ENCODE measurements around the gene TPK1.

DNA sequence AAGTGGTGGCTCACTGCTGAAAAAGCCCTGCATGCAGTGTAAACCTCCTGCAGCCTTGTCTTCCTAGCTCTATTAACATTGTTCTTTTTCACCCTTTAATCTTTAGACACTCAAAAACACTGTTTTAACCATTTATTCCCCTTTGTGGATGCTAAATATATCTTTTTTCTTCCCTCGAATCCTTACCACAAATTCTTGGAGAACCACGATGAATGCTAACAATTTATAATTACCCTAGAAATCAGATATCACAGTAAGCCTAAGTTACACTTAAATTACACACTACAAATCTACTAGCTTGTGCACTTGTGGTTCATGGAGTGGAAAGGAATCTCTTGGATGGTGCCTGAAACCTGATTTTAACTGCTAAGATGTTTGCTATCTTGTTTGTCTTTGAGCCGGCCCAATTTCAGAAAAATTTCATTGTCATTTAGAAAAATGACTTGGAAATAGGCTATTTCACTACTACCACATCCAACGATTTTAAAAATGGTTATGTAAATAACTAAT lies 307.3 kb downstream of the TPK1 start:
- TF ChIP-seq, protein P1, sequence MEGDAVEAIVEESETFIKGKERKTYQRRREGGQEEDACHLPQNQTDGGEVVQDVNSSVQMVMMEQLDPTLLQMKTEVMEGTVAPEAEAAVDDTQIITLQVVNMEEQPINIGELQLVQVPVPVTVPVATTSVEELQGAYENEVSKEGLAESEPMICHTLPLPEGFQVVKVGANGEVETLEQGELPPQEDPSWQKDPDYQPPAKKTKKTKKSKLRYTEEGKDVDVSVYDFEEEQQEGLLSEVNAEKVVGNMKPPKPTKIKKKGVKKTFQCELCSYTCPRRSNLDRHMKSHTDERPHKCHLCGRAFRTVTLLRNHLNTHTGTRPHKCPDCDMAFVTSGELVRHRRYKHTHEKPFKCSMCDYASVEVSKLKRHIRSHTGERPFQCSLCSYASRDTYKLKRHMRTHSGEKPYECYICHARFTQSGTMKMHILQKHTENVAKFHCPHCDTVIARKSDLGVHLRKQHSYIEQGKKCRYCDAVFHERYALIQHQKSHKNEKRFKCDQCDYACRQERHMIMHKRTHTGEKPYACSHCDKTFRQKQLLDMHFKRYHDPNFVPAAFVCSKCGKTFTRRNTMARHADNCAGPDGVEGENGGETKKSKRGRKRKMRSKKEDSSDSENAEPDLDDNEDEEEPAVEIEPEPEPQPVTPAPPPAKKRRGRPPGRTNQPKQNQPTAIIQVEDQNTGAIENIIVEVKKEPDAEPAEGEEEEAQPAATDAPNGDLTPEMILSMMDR (IDR thresholded peaks at IDR 0.05; ENCODE audit: poor library complexity, severe bottlenecking) = no peak
- TF ChIP-seq EP300 (conservative IDR thresholded peaks at IDR 0.05; ENCODE audit: poor library complexity, severe bottlenecking) = no peak
